Ovary (tissue), 9 donors: ENCODE measurements around the gene CLASP1. TPM values are rescaled to one million over a fixed set of nuclear protein-coding genes. Genes with fewer than 3 reads are reported as not detected.

ENCODE experiments used
- DNase-seq, 5 donors: peaks; one replicate each; pipeline ENCODE4 v3.0.0-alpha.2; 2019 to 2020
- H3K27ac ChIP-seq, 2 donors: fragments of 200-600 bp; one replicate each; pipeline versions ENCODE4 v1.5.1 to v1.8.0; 2019 to 2022
- H3K27me3 ChIP-seq: fragments of 200-600 bp; one replicate; pipeline ENCODE4 v1.8.0; 2022
- H3K36me3 ChIP-seq: fragments of 200-600 bp; sonication (generic); one replicate; pipeline ENCODE4 v1.5.1; 2019
- H3K4me1 ChIP-seq: one replicate; pipeline ENCODE4 v1.8.1; 2013; ENCODE audit warnings: mild to moderate bottlenecking, moderate library complexity; ENCODE audit not compliant: insufficient read depth
- H3K4me3 ChIP-seq: fragments of 200-600 bp; sonication (generic); one replicate; pipeline ENCODE4 v1.5.1; 2017
- H3K9me3 ChIP-seq, 2 donors: fragments of 200-600 bp in 1 of 2; sonication (generic) in 1 of 2; one replicate each; pipeline versions ENCODE4 v1.5.1 to v1.8.1; 2013 to 2019; ENCODE audit warnings: mild to moderate bottlenecking in 1 of 2, moderate library complexity in 1 of 2
- EP300 ChIP-seq: sonication (generic); formaldehyde crosslinking; IDR thresholded peaks from one replicate; pipeline ENCODE4 v1.6.1; 2017; ENCODE audit warnings: antibody characterized with exemption
- POLR2A ChIP-seq: fragments of 450-650 bp; IDR thresholded peaks from one replicate; pipeline ENCODE4 v1.6.1; 2017; ENCODE audit warnings: antibody characterized with exemption, mild to moderate bottlenecking, moderate library complexity
- WGBS, 3 donors: extraction: QIAGEN DNeasy Blood & Tissue Kit in 1 of 3; methylation state at CpG; one replicate each; pipeline versions ENCODE4 v1.1.5 to v1.1.7; 2013 to 2017; 5-methylcytosine and 5-hydroxymethylcytosine counted together
- intact Hi-C, 4 donors: fragments of 100-400 bp; cut with DNase I; formaldehyde crosslinking; loops; one replicate each; pipeline versions ENCODE4 v1.11.0 to v1.15.1; 2022 to 2023
- polyA plus RNA-seq, 2 donors: library from polyadenylated mRNA; stranded (reverse); fragments of 200-250 nt in 1 of 2; fragments of 350-450 nt in 1 of 2; fragmentation: Illumina TruSeq in 1 of 2; extraction: RNeasy Lipid Tissue Mini Kit (QIAGEN cat#74804) in 1 of 2; gene quantifications; one replicate each; pipeline ENCODE4 v1.2.3, GENCODE V29; 2013 to 2014
- total RNA-seq, 7 donors: library from RNA; depleted of rRNA in 2 of 7; stranded (reverse); fragments of >200 nt in 2 of 7; fragmentation: NEBNext Ultra II Directional in 3 of 7; extraction: Animal tissue kit (Norgen Biotek cat#: 25700) in 3 of 7; gene quantifications; one replicate each; pipeline versions ENCODE4 v1.1.0 to v1.2.4, GENCODE V29; 2016 to 2023
- TF ChIP-seq, protein P1 (sequence below), 3 donors: fragments of 450-650 bp in 2 of 3; fragments of 200-600 bp in 1 of 3; IDR thresholded peaks; one replicate each; pipeline versions ENCODE4 v1.5.1 to v1.8.0; 2016 to 2022; ENCODE audit warnings: antibody characterized with exemption in 3 of 3, mild to moderate bottlenecking in 1 of 3
- donor health status: DM: no; HTN: no; CAD: no; lungs with moderate emphysema.
- donor health status: DM: no; HTN: no; CAD: no.
- donor health status: Bipolar disorder and iron deficiency.
- donor health status: DM: yes; HTN: yes; CAD: no.
- donor health status: DM: no; HTN: no; CAD: no.
- donor health status: DM: yes; HTN: yes; CAD: no.

CLASP1 gene
- total and polyA plus RNA-seq, 9 donors = 15.8 to 58.7 (median 47.9) TPM

DNA sequence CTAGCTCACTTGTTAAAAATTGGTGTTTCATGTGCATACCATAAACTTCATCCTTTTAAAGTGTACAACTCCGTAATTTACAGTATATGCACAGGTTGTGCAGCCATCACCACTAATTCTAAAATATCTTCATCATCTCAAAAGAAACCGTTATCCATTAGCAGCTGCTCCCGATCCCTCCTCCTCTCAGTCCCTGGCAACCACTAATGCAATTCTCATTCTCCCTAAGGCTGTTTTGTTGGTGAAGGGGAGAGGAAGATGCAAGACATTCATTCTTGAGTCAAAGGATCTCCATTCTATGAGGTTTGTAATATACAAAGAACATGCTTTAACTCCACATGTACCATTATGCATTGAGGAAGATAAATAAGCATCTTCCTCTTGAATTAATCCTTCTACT is 70.0 kb downstream of the CLASP1 start:
- DNase-seq = no peak
- intact Hi-C loops = no loop called here
- Histone ChIP-seq H3K4me1 (no peaks in the 10 kb centered on the region), H3K36me3 (no peaks in the 10 kb centered on the region), H3K27ac (no peak overlapping the region), H3K4me3 (no peak overlapping the region), H3K27me3 (no peaks in the 10 kb centered on the region), H3K9me3 (no peaks in the 10 kb centered on the region)
- WGBS, 3 donors = 78 to 93% (median 80%) methylated on average over 3 of the region's 3 CpGs
- TF ChIP-seq EP300 (no peak), POLR2A (no peak)
- TF ChIP-seq, protein P1, sequence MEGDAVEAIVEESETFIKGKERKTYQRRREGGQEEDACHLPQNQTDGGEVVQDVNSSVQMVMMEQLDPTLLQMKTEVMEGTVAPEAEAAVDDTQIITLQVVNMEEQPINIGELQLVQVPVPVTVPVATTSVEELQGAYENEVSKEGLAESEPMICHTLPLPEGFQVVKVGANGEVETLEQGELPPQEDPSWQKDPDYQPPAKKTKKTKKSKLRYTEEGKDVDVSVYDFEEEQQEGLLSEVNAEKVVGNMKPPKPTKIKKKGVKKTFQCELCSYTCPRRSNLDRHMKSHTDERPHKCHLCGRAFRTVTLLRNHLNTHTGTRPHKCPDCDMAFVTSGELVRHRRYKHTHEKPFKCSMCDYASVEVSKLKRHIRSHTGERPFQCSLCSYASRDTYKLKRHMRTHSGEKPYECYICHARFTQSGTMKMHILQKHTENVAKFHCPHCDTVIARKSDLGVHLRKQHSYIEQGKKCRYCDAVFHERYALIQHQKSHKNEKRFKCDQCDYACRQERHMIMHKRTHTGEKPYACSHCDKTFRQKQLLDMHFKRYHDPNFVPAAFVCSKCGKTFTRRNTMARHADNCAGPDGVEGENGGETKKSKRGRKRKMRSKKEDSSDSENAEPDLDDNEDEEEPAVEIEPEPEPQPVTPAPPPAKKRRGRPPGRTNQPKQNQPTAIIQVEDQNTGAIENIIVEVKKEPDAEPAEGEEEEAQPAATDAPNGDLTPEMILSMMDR (IDR thresholded peaks at IDR 0.05) = no peak

DNA sequence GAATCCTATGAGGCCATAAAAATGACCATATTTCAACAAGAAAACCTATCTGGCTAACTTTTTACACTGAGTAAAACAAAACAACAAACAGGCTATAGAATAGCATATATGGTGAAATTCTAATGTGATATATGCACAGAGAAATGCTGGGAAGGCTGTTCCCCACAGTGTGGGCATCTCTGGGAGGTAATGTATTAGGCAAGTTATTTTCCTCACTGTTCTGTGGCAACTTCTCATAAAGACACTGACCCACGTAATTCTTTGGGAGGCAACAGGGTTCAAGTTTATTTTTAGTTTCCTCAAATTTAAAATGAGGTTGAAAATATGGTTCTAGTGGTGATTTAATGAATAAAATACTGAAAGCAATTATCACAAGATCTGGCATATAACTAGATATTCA is 71.9 kb downstream of the CLASP1 start:
- no peaks in the 10 kb centered on the region for H3K9me3 ChIP-seq
- intact Hi-C loops = no loop called here
- no peaks in the 10 kb centered on the region for H3K27me3 ChIP-seq
- no peak for DNase-seq
- no peaks in the 10 kb centered on the region for H3K36me3 ChIP-seq
- TF ChIP-seq, protein P1 (IDR thresholded peaks at IDR 0.05) = no peak
- TF ChIP-seq POLR2A = no peak
- no peak for TF ChIP-seq EP300
- no peaks in the 10 kb centered on the region for H3K4me1 ChIP-seq
- H3K4me3 ChIP-seq = no peak overlapping the region
- 83 to 89% (median 89%) methylated on average over 1 of the region's 1 CpG for WGBS, 3 donors
- no peak overlapping the region for H3K27ac ChIP-seq

DNA sequence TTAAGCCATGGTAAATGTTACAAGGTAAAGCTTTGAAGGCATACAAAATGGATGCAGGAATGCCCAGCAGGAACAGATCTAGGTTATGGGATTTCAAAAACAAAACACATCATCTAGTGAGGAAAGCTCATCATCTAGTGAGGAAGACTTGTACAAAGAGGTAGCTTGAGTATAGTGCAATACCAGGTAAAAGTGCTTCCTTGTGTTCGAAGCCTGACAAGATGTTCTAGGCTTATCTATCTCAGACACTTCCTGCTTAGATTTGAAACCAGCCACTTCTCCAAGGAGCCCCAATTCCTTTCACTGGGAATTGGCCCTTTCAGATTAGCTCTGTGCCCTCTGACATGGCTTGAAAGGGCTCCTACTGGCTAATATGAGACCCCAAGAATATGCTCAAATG is 73.0 kb downstream of the CLASP1 start:
- no peak for DNase-seq
- TF ChIP-seq EP300 (no peak), POLR2A (no peak)
- TF ChIP-seq, protein P1 (IDR thresholded peaks at IDR 0.05) = no peak
- H3K4me3 ChIP-seq = no peak overlapping the region
- H3K36me3 ChIP-seq = no peaks in the 10 kb centered on the region
- H3K27ac ChIP-seq = no peak overlapping the region
- H3K27me3 ChIP-seq = no peaks in the 10 kb centered on the region
- H3K9me3 ChIP-seq = no peaks in the 10 kb centered on the region
- intact Hi-C loops = no loop called here
- H3K4me1 ChIP-seq = no peaks in the 10 kb centered on the region
- WGBS, 3 donors = 89 to 96% (median 93%) methylated on average over 1 of the region's 1 CpG

DNA sequence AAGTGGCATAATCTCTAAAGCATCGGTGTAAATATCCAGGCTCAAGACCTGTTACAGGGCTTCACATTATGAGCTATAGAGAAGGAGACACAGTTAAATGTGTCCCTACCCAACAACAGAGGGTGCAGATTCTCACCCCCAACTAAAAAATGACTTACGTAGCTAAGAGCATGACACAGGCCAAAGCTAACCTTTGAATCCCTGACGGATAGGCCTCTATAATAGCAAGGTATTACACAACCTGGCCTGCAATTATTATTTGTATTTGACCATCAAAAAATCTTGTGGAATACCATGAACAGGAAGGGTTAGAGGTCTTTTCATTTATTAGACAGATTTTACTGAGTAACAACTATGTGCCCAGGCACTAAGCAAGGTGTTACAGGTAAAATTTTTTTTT is 73.5 kb downstream of the CLASP1 start:
- TF ChIP-seq POLR2A (no peak), EP300 (no peak)
- TF ChIP-seq, protein P1 (IDR thresholded peaks at IDR 0.05) = no peak
- Histone ChIP-seq H3K4me1 (peaks cover under 1% of the 10 kb centered on the region), H3K9me3 (no peaks in the 10 kb centered on the region), H3K36me3 (no peaks in the 10 kb centered on the region), H3K27ac (no peak overlapping the region), H3K4me3 (no peak overlapping the region), H3K27me3 (no peaks in the 10 kb centered on the region)
- no peak for DNase-seq
- intact Hi-C loops = no loop called here
- 95 to 98% (median 96%) methylated on average over 3 of the region's 3 CpGs for WGBS, 3 donors

DNA sequence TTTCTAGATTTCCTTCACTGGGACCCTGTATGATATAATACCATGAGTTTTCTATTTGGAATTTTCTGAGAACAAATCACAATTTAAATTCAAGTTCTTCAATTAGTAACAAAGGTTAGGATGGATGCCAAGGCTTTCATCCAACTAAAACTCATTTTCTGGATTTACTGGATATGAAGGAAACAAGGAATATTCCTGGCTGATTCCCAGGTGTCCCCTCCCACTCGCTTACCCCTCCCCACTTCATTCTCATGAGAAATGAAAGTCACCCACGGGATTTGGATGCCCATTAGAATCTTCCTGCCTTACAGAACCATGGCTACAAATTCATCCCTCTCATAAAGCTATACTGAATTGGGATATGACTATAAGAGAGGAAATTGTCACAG is 78.6 kb downstream of the CLASP1 start:
- Histone ChIP-seq H3K4me3 (no peak overlapping the region), H3K27me3 (no peaks in the 10 kb centered on the region), H3K4me1 (peaks cover 6% of the 10 kb centered on the region), H3K27ac (no peak overlapping the region), H3K9me3 (no peaks in the 10 kb centered on the region), H3K36me3 (no peaks in the 10 kb centered on the region)
- no peak for DNase-seq
- 22 to 31% (median 29%) methylated on average over 2 of the region's 2 CpGs for WGBS, 3 donors
- TF ChIP-seq, protein P1 (IDR thresholded peaks at IDR 0.05) = no peak
- no peak for TF ChIP-seq EP300
- no peak for TF ChIP-seq POLR2A
- intact Hi-C loops = no loop called here
